Measurements from ENCODE around the gene NR6A1. TPM values are rescaled to one million over a fixed set of nuclear protein-coding genes. Genes with fewer than 3 reads are reported as not detected.

The NR6A1 gene
- total RNA-seq, 5 donors from 2014 or later (not counting 1 experiment from before 2014, with no cell fraction given) = 0.19 to 0.50 (median 0.40) TPM; not detected in 1

DNA sequence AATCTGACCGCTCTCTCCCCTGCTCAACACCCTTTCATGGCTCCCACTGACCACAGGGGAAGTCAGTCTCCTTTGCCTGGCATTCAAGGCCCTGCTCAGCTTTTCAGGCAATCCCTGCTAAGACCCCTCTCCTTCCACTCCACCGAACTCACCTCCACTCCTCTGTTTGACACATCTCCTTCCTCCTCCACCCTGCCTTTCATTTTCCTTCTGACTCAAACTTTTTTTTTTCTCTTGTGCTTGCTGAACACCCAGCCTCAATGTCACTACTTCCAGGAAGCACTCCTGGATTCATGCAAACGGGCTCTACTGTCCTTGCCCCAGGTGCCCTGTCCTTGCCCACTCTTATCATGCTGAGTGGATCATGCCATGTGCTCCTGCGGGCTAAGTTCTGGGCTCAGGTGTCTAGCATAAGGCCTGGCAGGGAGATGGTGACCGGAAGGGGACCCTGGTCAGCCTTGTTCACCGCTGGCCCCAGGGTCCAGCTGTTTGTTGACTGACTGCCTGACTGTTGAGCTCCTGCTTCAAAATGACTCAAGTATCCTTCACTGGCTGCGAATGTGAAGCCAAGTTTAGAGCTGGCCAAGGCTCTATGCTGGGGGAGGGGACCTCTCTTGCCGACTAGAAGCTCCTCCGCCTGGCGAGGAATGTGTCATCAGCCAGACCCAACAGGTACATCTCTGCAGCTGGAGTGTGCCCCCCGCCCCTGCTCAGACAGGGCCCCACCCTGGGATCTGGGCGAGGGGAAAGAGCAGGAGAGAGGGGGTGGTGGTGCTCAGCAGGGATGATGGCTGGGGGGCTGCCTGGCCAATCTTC lies 270.1 kb downstream of the NR6A1 start:
- no peak overlapping the region for H3K27ac Mint-ChIP-seq
- H3K9me3 Mint-ChIP-seq = no peaks in the 10 kb centered on the region
- H3K4me3 Mint-ChIP-seq = no peak overlapping the region
- POLR2A ChIA-PET = no interaction called here
- DNase-seq (no peak), ATAC-seq (replicated peaks in 1 of 4) (no peak)
- Histone ChIP-seq H3K27me3 (replicated peaks in 1 of 2; ENCODE audit: control insufficient read depth in 2 of 2, extremely low read depth in 1 of 2, insufficient read depth in 2 of 2, low read length in 1 of 2) (peaks cover 0 to 64% of the 10 kb centered on the region in 2 experiments), H3K4me3 (ENCODE audit: control insufficient read depth in 1 of 2, extremely low read depth in 1 of 2, low read length in 1 of 2) (no peak overlapping the region), H3K27ac (ENCODE audit: low read length) (no peak overlapping the region), H3K36me3 (ENCODE audit: control insufficient read depth in 2 of 2, extremely low read depth in 1 of 2, insufficient read depth in 1 of 2, low read length in 1 of 2) (no peaks in the 10 kb centered on the region), H3K4me1 (ENCODE audit: control insufficient read depth in 1 of 2, extremely low read depth in 1 of 2, insufficient read depth in 2 of 2, low read length in 2 of 2) (peaks cover 8 to 26% of the 10 kb centered on the region in 2 experiments), H3K9me3 (no peaks in the 10 kb centered on the region)
- WGBS (ENCODE audit: insufficient coverage) = 76% methylated on average over 11 of the region's 12 CpGs
- H3K27me3 Mint-ChIP-seq = peaks cover 15 to 35% of the 10 kb centered on the region in 2 donors
- peaks cover 14 to 28% (median 28%) of the 10 kb centered on the region in 3 donors for H3K4me1 Mint-ChIP-seq
- H3K36me3 Mint-ChIP-seq = no peaks in the 10 kb centered on the region
- CTCF ChIA-PET = no interaction called here

DNA sequence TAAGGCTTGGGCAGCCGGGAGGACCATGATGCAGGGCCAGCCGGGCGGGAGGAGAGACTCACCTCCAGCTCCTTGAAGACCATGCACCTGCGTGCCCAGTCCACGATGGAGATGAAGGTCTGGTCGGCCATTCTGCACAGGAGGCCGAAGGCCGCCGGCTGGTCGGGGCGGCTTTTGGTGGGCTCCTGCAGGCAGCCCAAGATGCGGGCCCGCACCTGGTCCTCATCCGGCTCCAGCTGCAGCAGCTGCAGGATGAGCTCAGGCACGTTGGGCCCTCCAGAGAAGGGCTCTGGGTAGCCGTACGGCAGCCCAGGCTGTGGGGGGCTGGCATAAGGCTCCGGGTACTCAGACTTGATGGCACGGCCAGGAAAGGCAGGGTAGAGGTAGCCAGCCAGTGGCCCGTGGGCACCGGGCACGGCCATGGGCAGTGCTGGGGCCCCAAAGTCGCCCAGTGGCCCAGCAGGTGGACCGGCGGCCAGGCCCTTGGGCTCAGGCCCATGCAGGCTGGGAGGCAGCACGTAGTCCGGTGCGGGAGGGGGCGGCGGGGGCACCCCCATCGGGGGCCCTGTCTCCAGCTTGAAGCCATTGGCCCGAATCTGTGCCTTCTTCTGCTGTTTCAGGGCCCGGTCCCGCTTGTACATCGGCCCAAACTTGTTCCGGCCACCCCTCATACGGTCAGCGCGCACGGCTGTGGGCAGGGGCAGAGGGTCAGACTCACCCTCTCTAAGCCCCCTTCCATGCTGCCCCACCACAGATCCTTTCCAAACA lies 270.9 kb downstream of the NR6A1 start:
- DNase-seq (no peak), ATAC-seq (replicated peaks in 1 of 4) (no peak)
- H3K36me3 ChIP-seq (ENCODE audit: control insufficient read depth in 2 of 2, extremely low read depth in 1 of 2, insufficient read depth in 1 of 2, low read length in 1 of 2) = no peaks in the 10 kb centered on the region
- Mint-ChIP-seq H3K36me3 (no peaks in the 10 kb centered on the region), H3K27me3 (peaks cover 12 to 31% of the 10 kb centered on the region in 2 donors), H3K27ac (no peak overlapping the region), H3K4me1 (peaks cover 22 to 36% (median 33%) of the 10 kb centered on the region in 3 donors), H3K9me3 (no peaks in the 10 kb centered on the region), H3K4me3 (no peak overlapping the region)
- ChIA-PET CTCF (no interaction called here), POLR2A (no interaction called here)
- H3K9me3 ChIP-seq = no peaks in the 10 kb centered on the region
- peaks cover 10 to 34% of the 10 kb centered on the region in 2 experiments for H3K4me1 ChIP-seq (ENCODE audit: control insufficient read depth in 1 of 2, extremely low read depth in 1 of 2, insufficient read depth in 2 of 2, low read length in 2 of 2)
- peaks cover 0 to 56% of the 10 kb centered on the region in 2 experiments for H3K27me3 ChIP-seq (replicated peaks in 1 of 2; ENCODE audit: control insufficient read depth in 2 of 2, extremely low read depth in 1 of 2, insufficient read depth in 2 of 2, low read length in 1 of 2)
- no peak overlapping the region for H3K4me3 ChIP-seq (ENCODE audit: control insufficient read depth in 1 of 2, extremely low read depth in 1 of 2, low read length in 1 of 2)
- no peak overlapping the region for H3K27ac ChIP-seq (ENCODE audit: low read length)
- WGBS (ENCODE audit: insufficient coverage) = 88% methylated on average over 40 of the region's 40 CpGs

- no peaks in the 10 kb centered on the region for H3K9me3 ChIP-seq
- DNase-seq (no peak), ATAC-seq (replicated peaks in 1 of 4) (no peak)
- H3K27me3 ChIP-seq (replicated peaks in 1 of 2; ENCODE audit: control insufficient read depth in 2 of 2, extremely low read depth in 1 of 2, insufficient read depth in 2 of 2, low read length in 1 of 2) = peaks cover 0 to 54% of the 10 kb centered on the region in 2 experiments
- Mint-ChIP-seq H3K4me3 (no peak overlapping the region), H3K27ac (no peak overlapping the region), H3K27me3 (peaks cover 10 to 29% of the 10 kb centered on the region in 2 donors), H3K9me3 (no peaks in the 10 kb centered on the region), H3K36me3 (no peaks in the 10 kb centered on the region), H3K4me1 (peaks cover 22 to 41% (median 31%) of the 10 kb centered on the region in 3 donors)
- WGBS (ENCODE audit: insufficient coverage) = 6% methylated on average over 3 of the region's 3 CpGs
- no peak overlapping the region for H3K4me3 ChIP-seq (ENCODE audit: control insufficient read depth in 1 of 2, extremely low read depth in 1 of 2, low read length in 1 of 2)
- H3K4me1 ChIP-seq (ENCODE audit: control insufficient read depth in 1 of 2, extremely low read depth in 1 of 2, insufficient read depth in 2 of 2, low read length in 2 of 2) = peaks cover 10 to 35% of the 10 kb centered on the region in 2 experiments
- ChIA-PET CTCF (interaction anchor here in 1 of 2 donors (0.6 kb wide), 1 partner anchor 1034 kb away, joined by 3 read pairs; no protein-coding TSS in a partner anchor), POLR2A (no interaction called here)
- H3K36me3 ChIP-seq (ENCODE audit: control insufficient read depth in 2 of 2, extremely low read depth in 1 of 2, insufficient read depth in 1 of 2, low read length in 1 of 2) = no peaks in the 10 kb centered on the region
- no peak overlapping the region for H3K27ac ChIP-seq (ENCODE audit: low read length)
Observed at GRCh38 chr9:124499216-124499615, 271.9 kb downstream of the NR6A1 start.

- Mint-ChIP-seq H3K27ac (no peak overlapping the region), H3K9me3 (no peaks in the 10 kb centered on the region), H3K36me3 (no peaks in the 10 kb centered on the region), H3K4me1 (peaks cover 17 to 36% (median 26%) of the 10 kb centered on the region in 3 donors), H3K27me3 (peaks cover 5 to 25% of the 10 kb centered on the region in 2 donors), H3K4me3 (no peak overlapping the region)
- Histone ChIP-seq H3K9me3 (no peaks in the 10 kb centered on the region), H3K4me3 (ENCODE audit: control insufficient read depth in 1 of 2, extremely low read depth in 1 of 2, low read length in 1 of 2) (no peak overlapping the region), H3K27me3 (replicated peaks in 1 of 2; ENCODE audit: control insufficient read depth in 2 of 2, extremely low read depth in 1 of 2, insufficient read depth in 2 of 2, low read length in 1 of 2) (peaks cover 0 to 48% of the 10 kb centered on the region in 2 experiments), H3K36me3 (ENCODE audit: control insufficient read depth in 2 of 2, extremely low read depth in 1 of 2, insufficient read depth in 1 of 2, low read length in 1 of 2) (no peaks in the 10 kb centered on the region), H3K4me1 (ENCODE audit: control insufficient read depth in 1 of 2, extremely low read depth in 1 of 2, insufficient read depth in 2 of 2, low read length in 2 of 2) (peaks cover 10 to 30% of the 10 kb centered on the region in 2 experiments), H3K27ac (ENCODE audit: low read length) (no peak overlapping the region)
- POLR2A ChIA-PET = no interaction called here
- DNase-seq (no peak), ATAC-seq (replicated peaks in 1 of 4) (no peak)
- CTCF ChIA-PET = interaction anchor here in 1 of 2 donors (0.6 kb wide), 1 partner anchor 1034 kb away, joined by 3 read pairs; no protein-coding TSS in a partner anchor
- WGBS (ENCODE audit: insufficient coverage) = 74% methylated on average over 10 of the region's 15 CpGs
Observed at GRCh38 chr9:124498499-124499146, 272.5 kb downstream of the NR6A1 start.

DNA sequence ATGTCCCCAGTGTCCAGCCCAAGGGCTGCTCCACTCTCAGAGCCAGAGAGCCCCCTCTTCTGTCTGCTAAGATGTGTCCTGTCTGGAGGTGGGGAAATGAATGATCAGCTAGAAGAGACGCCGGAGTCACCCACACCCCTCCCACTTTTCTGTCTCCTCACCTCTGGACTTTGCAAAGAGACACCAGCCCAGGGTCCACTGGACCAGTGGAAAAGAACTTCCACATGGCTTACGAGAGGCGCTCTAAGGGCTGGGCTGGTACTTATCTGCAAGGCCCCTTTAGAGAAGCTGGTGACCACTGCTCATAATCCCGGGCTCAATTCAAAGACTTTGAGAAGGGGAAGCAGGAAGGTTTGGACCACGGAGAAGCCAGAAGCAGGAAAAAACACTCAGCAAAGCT lies 273.1 kb downstream of the NR6A1 start:
- Mint-ChIP-seq H3K9me3 (no peaks in the 10 kb centered on the region), H3K36me3 (no peaks in the 10 kb centered on the region), H3K4me3 (peak overlapping the region in 1 of 3 donors; percentile 37), H3K27me3 (peaks cover 4 to 23% of the 10 kb centered on the region in 2 donors), H3K4me1 (peaks cover 16 to 34% (median 26%) of the 10 kb centered on the region in 3 donors), H3K27ac (no peak overlapping the region)
- ATAC-seq (replicated peaks in 1 of 4) (no peak), DNase-seq (no peak)
- Histone ChIP-seq H3K9me3 (no peaks in the 10 kb centered on the region), H3K27ac (ENCODE audit: low read length) (no peak overlapping the region), H3K4me1 (ENCODE audit: control insufficient read depth in 1 of 2, extremely low read depth in 1 of 2, insufficient read depth in 2 of 2, low read length in 2 of 2) (peaks cover 10 to 29% of the 10 kb centered on the region in 2 experiments), H3K4me3 (ENCODE audit: control insufficient read depth in 1 of 2, extremely low read depth in 1 of 2, low read length in 1 of 2) (no peak overlapping the region), H3K36me3 (ENCODE audit: control insufficient read depth in 2 of 2, extremely low read depth in 1 of 2, insufficient read depth in 1 of 2, low read length in 1 of 2) (no peaks in the 10 kb centered on the region), H3K27me3 (replicated peaks in 1 of 2; ENCODE audit: control insufficient read depth in 2 of 2, extremely low read depth in 1 of 2, insufficient read depth in 2 of 2, low read length in 1 of 2) (peaks cover 0 to 44% of the 10 kb centered on the region in 2 experiments)
- CTCF ChIA-PET = no interaction called here
- POLR2A ChIA-PET = no interaction called here
- 84% methylated on average over 4 of the region's 6 CpGs for WGBS (ENCODE audit: insufficient coverage)

DNA sequence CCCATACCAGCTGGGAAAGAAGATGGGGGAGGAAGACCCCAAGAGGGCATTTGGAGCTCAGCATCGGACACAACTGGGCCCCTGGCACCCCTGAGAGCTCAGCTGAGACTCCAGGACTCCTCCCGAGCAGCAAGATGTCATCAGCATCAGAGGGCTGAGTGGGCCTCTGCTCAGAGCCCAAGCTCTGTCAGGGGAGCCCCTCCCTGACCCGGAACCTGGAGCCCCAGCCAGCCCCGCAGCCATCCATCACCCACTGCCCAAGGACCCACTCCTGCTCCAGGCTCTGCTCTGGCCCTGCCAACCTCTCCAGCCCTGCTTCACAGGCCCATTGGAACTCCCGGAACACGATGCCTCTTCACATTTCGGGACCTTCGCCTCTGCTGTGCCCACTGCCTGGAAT lies 273.7 kb downstream of the NR6A1 start:
- Mint-ChIP-seq H3K36me3 (no peaks in the 10 kb centered on the region), H3K4me3 (peak overlapping the region in 1 of 3 donors; percentile 37), H3K4me1 (peaks cover 16 to 34% (median 26%) of the 10 kb centered on the region in 3 donors), H3K27ac (no peak overlapping the region), H3K27me3 (peaks cover 4 to 23% of the 10 kb centered on the region in 2 donors), H3K9me3 (no peaks in the 10 kb centered on the region)
- Histone ChIP-seq H3K4me3 (ENCODE audit: control insufficient read depth in 1 of 2, extremely low read depth in 1 of 2, low read length in 1 of 2) (no peak overlapping the region), H3K9me3 (no peaks in the 10 kb centered on the region), H3K4me1 (ENCODE audit: control insufficient read depth in 1 of 2, extremely low read depth in 1 of 2, insufficient read depth in 2 of 2, low read length in 2 of 2) (peaks cover 10 to 29% of the 10 kb centered on the region in 2 experiments), H3K36me3 (ENCODE audit: control insufficient read depth in 2 of 2, extremely low read depth in 1 of 2, insufficient read depth in 1 of 2, low read length in 1 of 2) (no peaks in the 10 kb centered on the region), H3K27ac (ENCODE audit: low read length) (no peak overlapping the region), H3K27me3 (replicated peaks in 1 of 2; ENCODE audit: control insufficient read depth in 2 of 2, extremely low read depth in 1 of 2, insufficient read depth in 2 of 2, low read length in 1 of 2) (peaks cover 0 to 42% of the 10 kb centered on the region in 2 experiments)
- CTCF ChIA-PET = no interaction called here
- no peak for DNase-seq
- POLR2A ChIA-PET = no interaction called here
- no peak for ATAC-seq (replicated peaks in 1 of 4)
- 92% methylated on average over 8 of the region's 8 CpGs for WGBS (ENCODE audit: insufficient coverage)
